SK-N-SH treated with all-trans-retinoic acid at 6 μM for 48 hours (cell line): ENCODE measurements around the gene PPP3CA.
"Not testable (repeated sequence)": the region's sequence is repeated elsewhere in the genome, so short reads cannot be mapped to it uniquely, and the experiment has no call there.

Experiments
- ATAC-seq: fragments of 200-7000 bp; cut with Tn5 transposase; 3 replicates; pipeline ENCODE4 v1.9.1; 2020; ENCODE audit warnings: mild to moderate bottlenecking, moderate library complexity
- ARNTL ChIP-seq: fragments of 450-650 bp; formaldehyde crosslinking; IDR thresholded peaks from 2 replicates; pipeline ENCODE4 v1.5.0; 2020; ENCODE audit warnings: low read depth, mild to moderate bottlenecking, moderate library complexity, borderline replicate concordance
- BACH2 ChIP-seq: fragments of 250-450 bp; sonication (Bioruptor Pico); IDR thresholded peaks from 2 replicates; pipeline ENCODE4 v1.9.0; 2021; ENCODE audit warnings: mild to moderate bottlenecking, borderline replicate concordance
- CSDC2 ChIP-seq: fragments of 250-450 bp; sonication (Bioruptor Pico); IDR thresholded peaks from 2 replicates; pipeline ENCODE4 v1.5.0; 2020; ENCODE audit warnings: mild to moderate bottlenecking, moderate library complexity
- ESRRG ChIP-seq: fragments of 250-450 bp; sonication (Bioruptor Pico); IDR thresholded peaks from 2 replicates; pipeline ENCODE4 v1.6.1; 2021; ENCODE audit warnings: mild to moderate bottlenecking
- GLIS3 ChIP-seq: fragments of 250-450 bp; sonication (Bioruptor Pico); IDR thresholded peaks from 2 replicates; pipeline ENCODE4 v1.5.0; 2020; ENCODE audit warnings: mild to moderate bottlenecking, moderate library complexity
- ISL1 ChIP-seq: fragments of 250-450 bp; sonication (Bioruptor Pico); IDR thresholded peaks from 2 replicates; pipeline ENCODE4 v2.1.2; 2022; ENCODE audit warnings: mild to moderate bottlenecking, moderate library complexity
- OSR1 ChIP-seq: fragments of 250-450 bp; sonication (Bioruptor Pico); IDR thresholded peaks from 2 replicates; pipeline ENCODE4 v1.8.0; 2022; ENCODE audit warnings: moderate library complexity, mild to moderate bottlenecking, inconsistent platforms
- PPARA ChIP-seq: fragments of 250-450 bp; sonication (Bioruptor Pico); IDR thresholded peaks from 2 replicates; pipeline ENCODE4 v1.5.0; 2020; ENCODE audit warnings: mild to moderate bottlenecking, borderline replicate concordance
- RARB ChIP-seq: fragments of 250-450 bp; sonication (Bioruptor Pico); IDR thresholded peaks from 2 replicates; pipeline ENCODE4 v1.8.0; 2021; ENCODE audit warnings: mild to moderate bottlenecking, moderate library complexity
- SNAI2 ChIP-seq: fragments of 250-450 bp; sonication (Bioruptor Pico); IDR thresholded peaks from 2 replicates; pipeline ENCODE4 v1.5.0; 2020; ENCODE audit warnings: mild to moderate bottlenecking, moderate library complexity
- TCF4 ChIP-seq: fragments of 250-450 bp; sonication (Bioruptor Pico); IDR thresholded peaks from 2 replicates; pipeline ENCODE4 v1.8.0; 2021; ENCODE audit warnings: mild to moderate bottlenecking, moderate library complexity, borderline replicate concordance
- TOX ChIP-seq: fragments of 250-450 bp; sonication (Bioruptor Pico); IDR thresholded peaks from 2 replicates; pipeline ENCODE4 v1.8.0; 2021; ENCODE audit warnings: mild to moderate bottlenecking, moderate library complexity, borderline replicate concordance
- ZC3H10 ChIP-seq: fragments of 250-450 bp; sonication (Bioruptor Pico); IDR thresholded peaks from 2 replicates; pipeline ENCODE4 v1.5.1; 2021; ENCODE audit warnings: mild to moderate bottlenecking, moderate library complexity
- ZFP30 ChIP-seq: fragments of 450-650 bp; formaldehyde crosslinking; IDR thresholded peaks from 2 replicates; pipeline ENCODE4 v1.5.0; 2022; ENCODE audit warnings: mild to moderate bottlenecking, moderate library complexity
- ZNF565 ChIP-seq: fragments of 450-650 bp; formaldehyde crosslinking; conservative IDR thresholded peaks from 2 replicates; pipeline ENCODE4 v1.5.0; 2020; ENCODE audit warnings: low read depth, mild to moderate bottlenecking, moderate library complexity
- ZNF70 ChIP-seq: fragments of 450-650 bp; formaldehyde crosslinking; IDR thresholded peaks from 2 replicates; pipeline ENCODE4 v1.5.0; 2020; ENCODE audit warnings: mild to moderate bottlenecking, moderate library complexity
- ZNF8 ChIP-seq: fragments of 450-650 bp; formaldehyde crosslinking; IDR thresholded peaks from 2 replicates; pipeline ENCODE4 v1.5.0; 2020; ENCODE audit warnings: mild to moderate bottlenecking, moderate library complexity
- TF ChIP-seq, protein P1 (sequence below): fragments of 250-450 bp; sonication (Bioruptor Pico); IDR thresholded peaks from 2 replicates; pipeline ENCODE4 v1.5.1; 2020; ENCODE audit warnings: low read depth, mild to moderate bottlenecking, moderate library complexity
- TF ChIP-seq, protein P2 (sequence below): fragments of 250-450 bp; sonication (Bioruptor Pico); IDR thresholded peaks from 2 replicates; pipeline ENCODE4 v1.8.0; 2020; ENCODE audit warnings: mild to moderate bottlenecking, moderate library complexity, borderline replicate concordance
- TF ChIP-seq, protein P3 (sequence below): fragments of 250-450 bp; sonication (Bioruptor Pico); IDR thresholded peaks from 2 replicates; pipeline ENCODE4 v1.5.1; 2021; ENCODE audit warnings: mild to moderate bottlenecking, moderate library complexity
- TF ChIP-seq, protein P4 (sequence below): fragments of 250-450 bp; sonication (Bioruptor Pico); IDR thresholded peaks from 2 replicates; pipeline ENCODE4 v1.5.0; 2020; ENCODE audit warnings: mild to moderate bottlenecking, moderate library complexity

The PPP3CA gene

DNA sequence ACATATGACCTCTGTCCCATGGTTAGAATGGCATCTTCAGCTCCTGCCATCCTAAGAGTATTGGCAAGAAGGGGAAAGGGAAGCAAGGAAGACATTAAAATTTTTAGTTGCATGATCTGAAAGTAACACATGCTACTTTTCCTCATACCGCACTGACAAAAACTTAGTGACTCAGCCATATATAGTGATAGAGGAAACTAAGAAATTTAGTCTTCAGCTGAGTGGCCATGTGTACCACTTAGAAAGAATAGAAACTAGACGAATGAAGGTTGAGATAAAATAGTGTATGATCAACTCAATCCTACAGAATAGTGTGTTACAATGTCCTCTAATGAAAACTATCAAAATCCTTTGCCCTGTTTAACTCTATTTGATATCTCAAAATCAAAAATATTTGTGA, 164.1 kb downstream of the PPP3CA start:
- no peak for TF ChIP-seq ZNF8
- no peak for TF ChIP-seq ZNF565 (CRISPR knock-in tag)
- TF ChIP-seq ARNTL (CRISPR knock-in tag): no peak
- TF ChIP-seq OSR1 (CRISPR knock-in tag): no peak
- no peak for TF ChIP-seq ZNF70 (CRISPR knock-in tag)
- no peak for TF ChIP-seq GLIS3 (CRISPR knock-in tag)
- no peak for TF ChIP-seq BACH2
- TF ChIP-seq TOX (CRISPR knock-in tag): no peak
- TF ChIP-seq, protein P1, sequence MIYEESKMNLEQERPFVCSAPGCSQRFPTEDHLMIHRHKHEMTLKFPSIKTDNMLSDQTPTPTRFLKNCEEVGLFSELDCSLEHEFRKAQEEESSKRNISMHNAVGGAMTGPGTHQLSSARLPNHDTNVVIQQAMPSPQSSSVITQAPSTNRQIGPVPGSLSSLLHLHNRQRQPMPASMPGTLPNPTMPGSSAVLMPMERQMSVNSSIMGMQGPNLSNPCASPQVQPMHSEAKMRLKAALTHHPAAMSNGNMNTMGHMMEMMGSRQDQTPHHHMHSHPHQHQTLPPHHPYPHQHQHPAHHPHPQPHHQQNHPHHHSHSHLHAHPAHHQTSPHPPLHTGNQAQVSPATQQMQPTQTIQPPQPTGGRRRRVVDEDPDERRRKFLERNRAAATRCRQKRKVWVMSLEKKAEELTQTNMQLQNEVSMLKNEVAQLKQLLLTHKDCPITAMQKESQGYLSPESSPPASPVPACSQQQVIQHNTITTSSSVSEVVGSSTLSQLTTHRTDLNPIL (CRISPR knock-in tag): no peak
- TF ChIP-seq ESRRG (CRISPR knock-in tag): no peak
- TF ChIP-seq PPARA: no peak
- ATAC-seq: no peak

DNA sequence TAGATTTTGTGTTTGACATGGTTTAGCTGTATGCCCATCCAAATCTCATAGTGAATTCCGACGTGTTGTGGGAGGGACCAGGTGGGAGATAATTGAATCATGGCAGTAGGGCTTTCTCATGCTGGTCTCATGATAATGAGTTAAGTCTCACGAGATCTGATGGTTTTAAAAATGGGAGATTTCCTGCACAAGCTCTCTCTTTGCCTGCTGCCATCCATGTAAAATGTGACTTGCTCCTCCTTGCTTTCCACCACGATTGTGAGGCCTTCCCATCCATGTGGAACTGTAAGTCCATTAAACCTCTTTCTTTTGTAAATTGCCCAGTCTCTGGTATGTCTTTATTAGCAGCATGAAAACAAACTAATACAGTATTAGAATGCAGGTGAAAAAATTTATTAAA, 164.6 kb downstream of the PPP3CA start:
- ATAC-seq: not testable (repeated sequence)

DNA sequence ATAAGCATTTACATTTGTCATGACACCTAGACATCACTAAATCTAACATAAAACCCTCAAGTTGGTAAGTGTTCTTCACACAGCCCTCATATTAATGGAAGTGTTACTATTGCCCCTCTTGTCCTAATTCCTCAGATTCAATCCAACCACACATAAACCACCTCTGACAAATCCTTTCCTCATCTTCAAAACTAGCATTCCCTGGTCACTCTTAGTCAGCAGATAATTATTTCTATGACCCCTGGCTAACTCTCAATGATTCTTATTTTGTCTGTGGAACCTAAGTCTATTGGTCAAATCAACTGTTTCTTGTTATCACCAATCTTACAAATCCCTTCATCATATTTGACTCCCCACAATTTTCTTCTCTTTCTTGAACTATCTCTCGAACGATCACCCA, 168.6 kb downstream of the PPP3CA start:
- TF ChIP-seq ISL1 (CRISPR knock-in tag): no peak
- TF ChIP-seq, protein P2, sequence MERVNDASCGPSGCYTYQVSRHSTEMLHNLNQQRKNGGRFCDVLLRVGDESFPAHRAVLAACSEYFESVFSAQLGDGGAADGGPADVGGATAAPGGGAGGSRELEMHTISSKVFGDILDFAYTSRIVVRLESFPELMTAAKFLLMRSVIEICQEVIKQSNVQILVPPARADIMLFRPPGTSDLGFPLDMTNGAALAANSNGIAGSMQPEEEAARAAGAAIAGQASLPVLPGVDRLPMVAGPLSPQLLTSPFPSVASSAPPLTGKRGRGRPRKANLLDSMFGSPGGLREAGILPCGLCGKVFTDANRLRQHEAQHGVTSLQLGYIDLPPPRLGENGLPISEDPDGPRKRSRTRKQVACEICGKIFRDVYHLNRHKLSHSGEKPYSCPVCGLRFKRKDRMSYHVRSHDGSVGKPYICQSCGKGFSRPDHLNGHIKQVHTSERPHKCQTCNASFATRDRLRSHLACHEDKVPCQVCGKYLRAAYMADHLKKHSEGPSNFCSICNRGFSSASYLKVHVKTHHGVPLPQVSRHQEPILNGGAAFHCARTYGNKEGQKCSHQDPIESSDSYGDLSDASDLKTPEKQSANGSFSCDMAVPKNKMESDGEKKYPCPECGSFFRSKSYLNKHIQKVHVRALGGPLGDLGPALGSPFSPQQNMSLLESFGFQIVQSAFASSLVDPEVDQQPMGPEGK (CRISPR knock-in tag): no peak
- no peak for TF ChIP-seq ARNTL (CRISPR knock-in tag)
- TF ChIP-seq GLIS3 (CRISPR knock-in tag): no peak
- no peak for TF ChIP-seq RARB (CRISPR knock-in tag)
- no peak for TF ChIP-seq ESRRG (CRISPR knock-in tag)
- TF ChIP-seq ZFP30 (CRISPR knock-in tag): no peak
- TF ChIP-seq SNAI2 (CRISPR knock-in tag): no peak
- no peak for TF ChIP-seq ZNF70 (CRISPR knock-in tag)
- no peak for ATAC-seq

DNA sequence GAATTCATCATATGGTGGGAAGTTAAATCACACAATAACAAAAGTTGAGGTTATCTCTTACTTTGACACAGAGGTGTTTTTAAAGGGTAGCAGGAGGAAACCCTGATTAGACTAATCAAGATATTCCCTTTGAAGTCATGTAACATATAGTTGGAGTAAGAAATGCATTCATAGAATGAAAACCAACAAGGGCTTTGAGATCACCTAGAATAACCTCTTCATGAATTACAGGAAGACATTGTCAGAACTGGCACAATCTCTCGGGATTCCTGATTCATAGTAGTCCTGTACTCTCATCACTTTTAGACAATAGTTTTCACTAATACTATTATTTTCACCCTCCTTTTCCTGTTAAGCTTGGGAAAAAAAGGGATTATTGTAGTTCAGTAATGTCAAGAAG, 170.2 kb downstream of the PPP3CA start:
- no peak for TF ChIP-seq PPARA
- no peak for TF ChIP-seq SNAI2 (CRISPR knock-in tag)
- no peak for TF ChIP-seq ARNTL (CRISPR knock-in tag)
- no peak for TF ChIP-seq ZNF8
- TF ChIP-seq CSDC2 (CRISPR knock-in tag): no peak
- TF ChIP-seq OSR1 (CRISPR knock-in tag): no peak
- no peak for TF ChIP-seq RARB (CRISPR knock-in tag)
- TF ChIP-seq ZNF70 (CRISPR knock-in tag): no peak
- no peak for TF ChIP-seq TCF4
- ATAC-seq: no peak

DNA sequence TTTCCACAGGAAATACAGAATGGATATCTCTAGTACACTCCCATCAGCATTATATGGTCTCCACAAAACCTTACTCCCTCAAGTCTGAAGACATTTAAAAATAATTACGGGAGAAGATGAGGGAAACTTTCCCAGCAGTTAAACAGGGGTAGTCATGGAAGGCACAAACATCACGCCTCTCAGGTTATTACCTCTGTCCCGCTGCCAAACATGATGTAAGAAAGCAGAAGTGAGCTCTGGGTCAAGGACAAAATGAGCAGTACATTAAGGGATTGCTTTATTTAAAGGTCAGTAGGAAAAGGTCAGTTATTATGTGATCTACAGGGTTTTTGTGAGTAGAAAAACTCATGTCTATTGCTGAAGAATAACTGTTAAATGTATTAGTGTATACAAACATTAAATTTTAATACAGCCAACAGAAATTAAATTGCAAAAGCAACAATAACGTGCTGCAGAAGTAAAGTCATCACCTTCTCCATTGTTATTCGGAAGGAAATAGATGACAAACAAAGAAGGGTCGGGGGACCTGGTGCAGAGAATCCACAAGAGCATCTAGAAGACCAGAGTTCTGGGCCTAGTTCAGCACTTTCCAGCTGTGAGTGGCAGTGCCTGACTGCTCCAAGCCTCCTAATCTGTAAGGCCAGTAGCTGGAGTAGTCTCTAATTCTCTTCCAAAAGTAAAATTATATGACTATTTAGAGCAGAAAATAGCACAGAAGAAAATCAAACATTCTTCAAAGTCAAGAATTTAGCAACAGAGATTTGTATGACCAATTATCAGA, 171.2 kb downstream of the PPP3CA start:
- ATAC-seq: no peak
- no peak for TF ChIP-seq GLIS3 (CRISPR knock-in tag)
- TF ChIP-seq, protein P3, sequence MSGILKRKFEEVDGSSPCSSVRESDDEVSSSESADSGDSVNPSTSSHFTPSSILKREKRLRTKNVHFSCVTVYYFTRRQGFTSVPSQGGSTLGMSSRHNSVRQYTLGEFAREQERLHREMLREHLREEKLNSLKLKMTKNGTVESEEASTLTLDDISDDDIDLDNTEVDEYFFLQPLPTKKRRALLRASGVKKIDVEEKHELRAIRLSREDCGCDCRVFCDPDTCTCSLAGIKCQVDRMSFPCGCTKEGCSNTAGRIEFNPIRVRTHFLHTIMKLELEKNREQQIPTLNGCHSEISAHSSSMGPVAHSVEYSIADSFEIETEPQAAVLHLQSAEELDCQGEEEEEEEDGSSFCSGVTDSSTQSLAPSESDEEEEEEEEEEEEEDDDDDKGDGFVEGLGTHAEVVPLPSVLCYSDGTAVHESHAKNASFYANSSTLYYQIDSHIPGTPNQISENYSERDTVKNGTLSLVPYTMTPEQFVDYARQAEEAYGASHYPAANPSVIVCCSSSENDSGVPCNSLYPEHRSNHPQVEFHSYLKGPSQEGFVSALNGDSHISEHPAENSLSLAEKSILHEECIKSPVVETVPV (CRISPR knock-in tag): no peak

DNA sequence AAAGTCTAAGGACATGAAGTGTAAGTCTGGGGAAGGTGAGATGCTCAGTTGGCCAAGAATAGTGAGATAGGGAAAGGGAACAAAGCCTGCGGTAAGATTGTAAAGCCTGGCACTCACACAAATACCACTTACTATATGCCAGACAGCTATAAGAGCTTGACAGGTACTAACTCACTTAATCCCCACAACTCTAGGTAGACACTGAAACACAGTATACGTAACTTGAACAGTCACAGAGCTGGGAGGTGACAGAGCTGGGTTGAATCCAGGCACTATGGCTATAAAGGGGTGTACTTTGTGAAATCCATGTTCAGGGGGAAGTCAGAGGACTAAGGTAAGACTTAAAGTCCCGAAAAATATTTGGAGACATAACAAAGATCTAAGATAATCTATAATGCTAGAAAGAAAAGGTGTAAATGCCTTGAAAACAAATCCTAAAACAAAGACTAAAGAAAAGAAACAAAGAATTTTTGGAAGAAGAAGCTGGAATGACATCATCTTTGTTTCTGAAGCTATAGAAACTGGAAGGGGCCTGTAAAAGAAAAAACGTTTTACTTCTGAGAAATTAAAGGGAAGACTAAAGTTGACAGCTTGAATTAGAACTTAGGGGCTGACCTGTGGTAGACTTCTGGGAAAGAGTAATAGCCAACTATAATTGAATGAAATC, 172.5 kb downstream of the PPP3CA start:
- ATAC-seq: no peak
- TF ChIP-seq, protein P3 (CRISPR knock-in tag): no peak
- TF ChIP-seq ARNTL (CRISPR knock-in tag) (no peak), ZC3H10 (CRISPR knock-in tag) (no peak), ZNF565 (CRISPR knock-in tag) (no peak), PPARA (no peak), ZNF70 (CRISPR knock-in tag) (no peak), BACH2 (no peak)
- TF ChIP-seq, protein P1 (CRISPR knock-in tag): no peak
- TF ChIP-seq, protein P4, sequence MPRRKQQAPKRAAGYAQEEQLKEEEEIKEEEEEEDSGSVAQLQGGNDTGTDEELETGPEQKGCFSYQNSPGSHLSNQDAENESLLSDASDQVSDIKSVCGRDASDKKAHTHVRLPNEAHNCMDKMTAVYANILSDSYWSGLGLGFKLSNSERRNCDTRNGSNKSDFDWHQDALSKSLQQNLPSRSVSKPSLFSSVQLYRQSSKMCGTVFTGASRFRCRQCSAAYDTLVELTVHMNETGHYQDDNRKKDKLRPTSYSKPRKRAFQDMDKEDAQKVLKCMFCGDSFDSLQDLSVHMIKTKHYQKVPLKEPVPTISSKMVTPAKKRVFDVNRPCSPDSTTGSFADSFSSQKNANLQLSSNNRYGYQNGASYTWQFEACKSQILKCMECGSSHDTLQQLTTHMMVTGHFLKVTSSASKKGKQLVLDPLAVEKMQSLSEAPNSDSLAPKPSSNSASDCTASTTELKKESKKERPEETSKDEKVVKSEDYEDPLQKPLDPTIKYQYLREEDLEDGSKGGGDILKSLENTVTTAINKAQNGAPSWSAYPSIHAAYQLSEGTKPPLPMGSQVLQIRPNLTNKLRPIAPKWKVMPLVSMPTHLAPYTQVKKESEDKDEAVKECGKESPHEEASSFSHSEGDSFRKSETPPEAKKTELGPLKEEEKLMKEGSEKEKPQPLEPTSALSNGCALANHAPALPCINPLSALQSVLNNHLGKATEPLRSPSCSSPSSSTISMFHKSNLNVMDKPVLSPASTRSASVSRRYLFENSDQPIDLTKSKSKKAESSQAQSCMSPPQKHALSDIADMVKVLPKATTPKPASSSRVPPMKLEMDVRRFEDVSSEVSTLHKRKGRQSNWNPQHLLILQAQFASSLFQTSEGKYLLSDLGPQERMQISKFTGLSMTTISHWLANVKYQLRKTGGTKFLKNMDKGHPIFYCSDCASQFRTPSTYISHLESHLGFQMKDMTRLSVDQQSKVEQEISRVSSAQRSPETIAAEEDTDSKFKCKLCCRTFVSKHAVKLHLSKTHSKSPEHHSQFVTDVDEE: no peak
